CD14-positive monocyte (primary cell): Measurements from ENCODE around the gene TMEM185B. TPM values are rescaled to one million over a fixed set of nuclear protein-coding genes. Genes with fewer than 3 reads are reported as not detected.
"Not testable (repeated sequence)": the region's sequence is repeated elsewhere in the genome, so short reads cannot be mapped to it uniquely, and the experiment has no call there.

Source experiments
- DNase-seq, 3 donors: peaks; one replicate each; pipeline ENCODE4 v3.0.0-alpha.2; 2011 to 2022
- H2AFZ ChIP-seq: 2 replicates; pipeline ENCODE4 v1.6.0; 2012; ENCODE audit warnings: mild to moderate bottlenecking, low read depth, low read length, inconsistent platforms; ENCODE audit not compliant: insufficient read depth, poor library complexity, severe bottlenecking
- H3K27ac ChIP-seq, 2 donors: 1 replicate in 1 of 2; 2 replicates in 1 of 2; pipeline ENCODE4 v1.5.1; 2012 to 2013; ENCODE audit warnings: low read length in 2 of 2, control low read depth in 1 of 2, inconsistent platforms in 1 of 2, low read depth in 1 of 2, mild to moderate bottlenecking in 1 of 2
- H3K27me3 ChIP-seq, 2 donors: one replicate each; pipeline versions ENCODE4 v1.6.0 to v1.6.1; 2011 to 2013; ENCODE audit warnings: low read length in 2 of 2; ENCODE audit not compliant: control insufficient read depth in 2 of 2, insufficient read depth in 2 of 2
- H3K36me3 ChIP-seq, 2 donors: replicated peaks in 1 of 2; 1 replicate in 1 of 2; 2 replicates in 1 of 2; pipeline versions ENCODE4 v1.5.1 to v1.6.1; 2012 to 2013; ENCODE audit warnings: low read length in 2 of 2, control low read depth in 1 of 2, inconsistent platforms in 1 of 2, mild to moderate bottlenecking in 1 of 2; ENCODE audit not compliant: insufficient read depth in 2 of 2, control insufficient read depth in 1 of 2
- H3K4me1 ChIP-seq, 2 donors: 1 replicate in 1 of 2; 2 replicates in 1 of 2; pipeline versions ENCODE4 v1.5.1 to v1.6.1; 2012 to 2013; ENCODE audit warnings: low read length in 2 of 2, control low read depth in 1 of 2, inconsistent platforms in 1 of 2, mild to moderate bottlenecking in 1 of 2, moderate library complexity in 1 of 2; ENCODE audit not compliant: insufficient read depth in 2 of 2, control insufficient read depth in 1 of 2
- H3K4me2 ChIP-seq: replicated peaks from 2 replicates; pipeline ENCODE3; 2012; ENCODE audit warnings: low read length, moderate library complexity, mild to moderate bottlenecking; ENCODE audit not compliant: poor library complexity, severe bottlenecking; ENCODE audit errors: extremely low read depth
- H3K4me3 ChIP-seq, 3 experiments: fragments of 200-600 bp in 1 of 3; sonication (generic) in 1 of 3; replicated peaks in 1 of 3; 1 replicate in 2 of 3; 2 replicates in 1 of 3; pipeline ENCODE4 v1.5.1; 2011 to 2013; ENCODE audit warnings: low read length in 3 of 3, mild to moderate bottlenecking in 3 of 3, control low read depth in 2 of 3, low read depth in 2 of 3, inconsistent platforms in 1 of 3, moderate library complexity in 1 of 3
- H3K79me2 ChIP-seq: 2 replicates; pipeline ENCODE4 v1.6.0; 2012; ENCODE audit warnings: mild to moderate bottlenecking, control low read depth, inconsistent platforms, low read length, moderate library complexity; ENCODE audit not compliant: insufficient read depth
- H3K9ac ChIP-seq: 2 replicates; pipeline ENCODE4 v1.6.0; 2017; ENCODE audit warnings: low read length, mild to moderate bottlenecking; ENCODE audit not compliant: insufficient read depth, poor library complexity, severe bottlenecking
- H3K9me3 ChIP-seq, 2 donors: replicated peaks in 1 of 2; 1 replicate in 1 of 2; 2 replicates in 1 of 2; pipeline versions ENCODE4 v1.5.1 to v1.6.1; 2012 to 2013; ENCODE audit warnings: low read length in 2 of 2, control low read depth in 1 of 2; ENCODE audit not compliant: control insufficient read depth in 1 of 2, insufficient read depth in 1 of 2
- H4K20me1 ChIP-seq: 2 replicates; pipeline ENCODE4 v1.6.0; 2012; ENCODE audit warnings: mild to moderate bottlenecking, low read length, control low read depth, moderate library complexity; ENCODE audit not compliant: insufficient read depth
- H3K27ac Mint-ChIP-seq, 7 donors: one replicate each; pipeline ENCODE4 v1.8.0; 2020; ENCODE audit warnings: mild to moderate bottlenecking in 7 of 7, mixed read lengths in 7 of 7, moderate library complexity in 6 of 7, inconsistent platforms in 2 of 7
- H3K27me3 Mint-ChIP-seq, 3 donors: one replicate each; pipeline ENCODE4 v1.8.0; 2021 to 2022; ENCODE audit warnings: low read depth in 3 of 3, mild to moderate bottlenecking in 3 of 3, mixed read lengths in 3 of 3, moderate library complexity in 3 of 3, inconsistent platforms in 1 of 3
- H3K36me3 Mint-ChIP-seq, 2 donors: one replicate each; pipeline ENCODE4 v1.8.0; 2020; ENCODE audit warnings: mixed read lengths in 2 of 2, inconsistent platforms in 1 of 2, mild to moderate bottlenecking in 1 of 2
- H3K4me1 Mint-ChIP-seq: one replicate; pipeline ENCODE4 v1.8.0; 2020; ENCODE audit warnings: mild to moderate bottlenecking, mixed read lengths
- H3K4me3 Mint-ChIP-seq, 2 donors: one replicate each; pipeline ENCODE4 v1.8.0; 2020; ENCODE audit warnings: mild to moderate bottlenecking in 2 of 2, mixed read lengths in 2 of 2, moderate library complexity in 1 of 2
- H3K9me3 Mint-ChIP-seq, 7 donors: one replicate each; pipeline ENCODE4 v1.8.0; 2020 to 2022; ENCODE audit warnings: mixed read lengths in 7 of 7, mild to moderate bottlenecking in 6 of 7, moderate library complexity in 6 of 7, inconsistent platforms in 2 of 7
- CTCF ChIP-seq: fragments of 200-600 bp; IDR thresholded peaks from one replicate; pipeline ENCODE4 v1.8.0; 2022; ENCODE audit warnings: antibody characterized with exemption, mild to moderate bottlenecking
- WGBS: methylation state at CpG from one replicate; pipeline ENCODE4 v1.1.5; 2013; ENCODE audit warnings: missing lambda C conversion rate; ENCODE audit not compliant: insufficient coverage; 5-methylcytosine and 5-hydroxymethylcytosine counted together
- intact Hi-C, 2 donors: fragments of 100-400 bp; cut with micrococcal nuclease; formaldehyde crosslinking; loops; one replicate each; pipeline versions ENCODE4 v1.15.0 to v1.15.1; 2023
- polyA plus RNA-seq, 3 donors: library from polyadenylated mRNA; depleted of rRNA in 1 of 3; unstranded in 2 of 3; stranded (reverse) in 1 of 3; fragments of 300-500 nt in 2 of 3; fragments of >200 nt in 1 of 3; fragmentation: Illumina TruSeq in 2 of 3; gene quantifications; 1 replicate in 2 of 3; 2 replicates in 1 of 3; pipeline ENCODE4 v1.2.3, GENCODE V29; 2012 to 2021

TMEM185B gene
- polyA plus RNA-seq, 3 donors, result 9.7 to 20.4 (median 18.1) TPM

- DNase-seq, result peak; percentile 50 to 92 (median 65)
- Histone ChIP-seq H3K9me3 (no peaks in the 10 kb centered on the region), H3K79me2 (no peaks in the 10 kb centered on the region), H3K27ac (peak overlapping the region in 1 of 2 donors; percentile 14), H3K4me2 (peak overlapping the region; percentile 30), H4K20me1 (no peaks in the 10 kb centered on the region), H2AFZ (peak overlapping the region; percentile 37), H3K27me3 (no peaks in the 10 kb centered on the region), H3K36me3 (no peaks in the 10 kb centered on the region), H3K4me3 (no peak overlapping the region), H3K9ac (no peak overlapping the region), H3K4me1 (peaks cover 16 to 20% of the 10 kb centered on the region in 2 donors)
- H3K27ac Mint-ChIP-seq, result peak overlapping the region in 5 of 7 donors; percentile 40 to 76 (median 63)
- no peak for TF ChIP-seq CTCF
- no peaks in the 10 kb centered on the region for H3K36me3 Mint-ChIP-seq
- H3K4me3 Mint-ChIP-seq, result peak overlapping the region in 1 of 2 donors; percentile 53
- H3K27me3 Mint-ChIP-seq, result peaks cover 0 to 3% (median 0%) of the 10 kb centered on the region in 3 donors
- WGBS, result 0% methylated on average over 5 of the region's 10 CpGs
- H3K9me3 Mint-ChIP-seq, result peaks cover under 1 to 6% (median 3%) of the 10 kb centered on the region in 7 donors
- intact Hi-C loops, result no loop called here
- H3K4me1 Mint-ChIP-seq, result peaks cover 21% of the 10 kb centered on the region
These were observed 19.8 kb downstream of the TMEM185B start for GRCh38 chr2:120203251-120204021.

- H3K36me3 ChIP-seq, H3K4me3 ChIP-seq, H3K4me3 Mint-ChIP-seq, intact Hi-C loops, H3K9me3 ChIP-seq, H3K4me2 ChIP-seq, H3K27me3 ChIP-seq, H3K79me2 ChIP-seq, H3K27ac Mint-ChIP-seq, DNase-seq, H3K27ac ChIP-seq, H4K20me1 ChIP-seq, H3K36me3 Mint-ChIP-seq, H3K27me3 Mint-ChIP-seq, H2AFZ ChIP-seq, H3K9ac ChIP-seq: not testable (repeated sequence)
- 96% methylated on average over 4 of the region's 10 CpGs for WGBS
- Mint-ChIP-seq H3K9me3 (peaks cover 7 to 19% (median 17%) of the 10 kb centered on the region in 7 donors), H3K4me1 (peaks cover 21% of the 10 kb centered on the region)
- H3K4me1 ChIP-seq, result peaks cover 16 to 20% of the 10 kb centered on the region in 2 donors
These were observed 23.3 kb downstream of the TMEM185B start for GRCh38 chr2:120199817-120200459.
